H1 (cell line): ENCODE data around the gene PEX14. TPM values are rescaled to one million over a fixed set of nuclear protein-coding genes. Genes with fewer than 3 reads are reported as not detected.

ENCODE experiments used
- CTCF ChIA-PET: fragments of 300-600 bp; sonication (Branson Sonifier 250); formaldehyde crosslinking; loops from one replicate; lab custom pipeline; 2021; ENCODE audit not compliant: partially characterized antibody; lab: Charles Lee
- POLR2A ChIA-PET: fragments of 300-600 bp; sonication (Branson Sonifier 250); formaldehyde crosslinking; loops from one replicate; lab custom pipeline; 2021; ENCODE audit warnings: inconsistent platforms; ENCODE audit not compliant: partially characterized antibody; lab: Charles Lee
- DNase-seq, 2 experiments: peaks; one replicate each; pipeline versions ENCODE4 v3.0.0 to v3.0.0-alpha.2; 2010 to 2022; ENCODE audit warnings: low spot score in 2 of 2, low read depth in 1 of 2, mixed read lengths in 1 of 2
- FAIRE-seq: peaks from 2 replicates; lab custom pipeline; 2011; peaks lifted over from hg19 to GRCh38; lab: Jason Lieb, UNC
- H2AFZ ChIP-seq: 2 replicates; pipeline ENCODE4 v1.8.1; 2012; ENCODE audit warnings: low read length, inconsistent platforms
- H2AK5ac ChIP-seq: 2 replicates; pipeline ENCODE4 v1.6.1; 2013; ENCODE audit warnings: low read depth, low read length
- H2BK120ac ChIP-seq: replicated peaks from 2 replicates; pipeline ENCODE3; 2013; ENCODE audit warnings: low read depth, low read length, inconsistent platforms
- H2BK12ac ChIP-seq: 2 replicates; pipeline ENCODE4 v1.6.1; 2013; ENCODE audit warnings: low read depth, low read length
- H2BK15ac ChIP-seq: 2 replicates; pipeline ENCODE4 v1.6.1; 2013; ENCODE audit warnings: low read length
- H2BK20ac ChIP-seq: 2 replicates; pipeline ENCODE4 v1.6.1; 2013; ENCODE audit warnings: low read length
- H2BK5ac ChIP-seq: 2 replicates; pipeline ENCODE4 v1.6.1; 2013; ENCODE audit warnings: low read depth, low read length
- H3K14ac ChIP-seq: 2 replicates; pipeline ENCODE4 v1.6.1; 2013; ENCODE audit warnings: inconsistent platforms; ENCODE audit not compliant: insufficient read length
- H3K18ac ChIP-seq: 2 replicates; pipeline ENCODE4 v1.6.1; 2013; ENCODE audit warnings: low read length; ENCODE audit errors: extremely low read depth
- H3K23ac ChIP-seq: 2 replicates; pipeline ENCODE4 v1.6.1; 2013; ENCODE audit warnings: inconsistent platforms; ENCODE audit not compliant: insufficient read length
- H3K23me2 ChIP-seq: 2 replicates; pipeline ENCODE4 v1.6.1; 2013; ENCODE audit warnings: low read depth, low read length
- H3K27ac ChIP-seq: 2 replicates; pipeline ENCODE4 v1.6.1; 2011; ENCODE audit warnings: low read depth, low read length, inconsistent platforms
- H3K27me3 ChIP-seq, 4 experiments: replicated peaks in 1 of 4; 1 replicate in 1 of 4; 2 replicates in 3 of 4; pipeline versions ENCODE4 v1.6.1 to v1.8.1; 2011 to 2013; ENCODE audit warnings: low read length in 3 of 4, mild to moderate bottlenecking in 3 of 4, inconsistent platforms in 2 of 4, mixed read lengths in 2 of 4, moderate library complexity in 1 of 4; ENCODE audit not compliant: control insufficient read depth in 3 of 4, insufficient read depth in 3 of 4; ENCODE audit errors: extremely low read depth in 1 of 4
- H3K36me3 ChIP-seq, 4 experiments: 2 replicates each; pipeline versions ENCODE4 v1.6.1 to v1.8.1; 2011 to 2013; ENCODE audit warnings: mild to moderate bottlenecking in 4 of 4, low read length in 3 of 4, moderate library complexity in 2 of 4, control low read depth in 1 of 4, inconsistent platforms in 1 of 4; ENCODE audit not compliant: insufficient read depth in 4 of 4, control insufficient read depth in 2 of 4
- H3K4ac ChIP-seq: replicated peaks from 2 replicates; pipeline ENCODE3; 2013; ENCODE audit warnings: low read length, low read depth, mixed read lengths, inconsistent platforms; ENCODE audit not compliant: insufficient read length
- H3K4me1 ChIP-seq, 4 experiments: replicated peaks in 1 of 4; 1 replicate in 1 of 4; 2 replicates in 3 of 4; pipeline versions ENCODE4 v1.6.1 to v1.8.1; 2011 to 2013; ENCODE audit warnings: low read length in 3 of 4, inconsistent platforms in 2 of 4, mixed read lengths in 1 of 4; ENCODE audit not compliant: insufficient read depth in 4 of 4, control insufficient read depth in 3 of 4
- H3K4me2 ChIP-seq, 2 experiments: 2 replicates each; pipeline versions ENCODE4 v1.6.1 to v1.8.1; 2011 to 2013; ENCODE audit warnings: low read depth in 2 of 2, low read length in 2 of 2, control low read depth in 1 of 2, inconsistent platforms in 1 of 2, mild to moderate bottlenecking in 1 of 2; ENCODE audit not compliant: insufficient read depth in 1 of 2
- H3K4me3 ChIP-seq, 4 experiments: fragments of 200-600, 300-600 bp in 1 of 4; sonication (generic), shearing (Covaris generic), sonication (Bioruptor Twin) in 1 of 4; 2 replicates each; pipeline versions ENCODE4 v1.5.1 to v1.8.1; 2011 to 2016; ENCODE audit warnings: low read length in 4 of 4, low read depth in 3 of 4, control low read depth in 2 of 4, inconsistent platforms in 2 of 4, mild to moderate bottlenecking in 2 of 4, mixed read lengths in 1 of 4, moderate library complexity in 1 of 4; ENCODE audit not compliant: insufficient read depth in 2 of 4; ENCODE audit errors: extremely low read depth in 1 of 4
- H3K56ac ChIP-seq: replicated peaks from 2 replicates; pipeline ENCODE3; 2013; ENCODE audit warnings: low read depth, mild to moderate bottlenecking, mixed read lengths, low read length, inconsistent platforms; ENCODE audit not compliant: insufficient read length
- H3K79me1 ChIP-seq: 2 replicates; pipeline ENCODE4 v1.6.1; 2013; ENCODE audit warnings: low read depth, low read length, control low read depth
- H3K79me2 ChIP-seq, 2 experiments: 2 replicates each; pipeline versions ENCODE4 v1.6.1 to v1.8.1; 2012 to 2013; ENCODE audit warnings: low read length in 2 of 2, mild to moderate bottlenecking in 2 of 2, inconsistent platforms in 1 of 2; ENCODE audit not compliant: insufficient read depth in 2 of 2, control insufficient read depth in 1 of 2
- H3K9ac ChIP-seq, 4 experiments: replicated peaks in 1 of 4; 1 replicate in 1 of 4; 2 replicates in 3 of 4; pipeline versions ENCODE4 v1.6.1 to v1.8.1; 2011 to 2013; ENCODE audit warnings: low read depth in 3 of 4, low read length in 3 of 4, control low read depth in 2 of 4, mild to moderate bottlenecking in 2 of 4, moderate library complexity in 2 of 4, inconsistent platforms in 1 of 4; ENCODE audit errors: extremely low read depth in 1 of 4
- H3K9me3 ChIP-seq, 2 experiments: 2 replicates each; pipeline versions ENCODE4 v1.6.1 to v1.8.1; 2012 to 2013; ENCODE audit warnings: mild to moderate bottlenecking in 2 of 2, moderate library complexity in 2 of 2, control low read depth in 1 of 2, inconsistent platforms in 1 of 2, low read depth in 1 of 2, low read length in 1 of 2, mixed read lengths in 1 of 2; ENCODE audit not compliant: insufficient read depth in 2 of 2
- H4K20me1 ChIP-seq, 2 experiments: replicated peaks in 1 of 2; 2 replicates each; pipeline versions ENCODE3 to v1.8.1; 2011 to 2013; ENCODE audit warnings: inconsistent platforms in 2 of 2, low read length in 2 of 2, mild to moderate bottlenecking in 1 of 2; ENCODE audit not compliant: insufficient read depth in 2 of 2, control insufficient read depth in 1 of 2
- H4K5ac ChIP-seq: 2 replicates; pipeline ENCODE4 v1.6.1; 2013; ENCODE audit warnings: low read length, low read depth, mixed read lengths, inconsistent platforms; ENCODE audit not compliant: insufficient read length
- H4K8ac ChIP-seq: 2 replicates; pipeline ENCODE4 v1.8.0; 2013; ENCODE audit warnings: mild to moderate bottlenecking, moderate library complexity, low read length, inconsistent platforms; ENCODE audit not compliant: insufficient read depth; ENCODE audit errors: extremely low read depth
- H4K91ac ChIP-seq: replicated peaks from 2 replicates; pipeline ENCODE3; 2013; ENCODE audit warnings: low read length, mixed read lengths, inconsistent platforms; ENCODE audit not compliant: insufficient read length
- JUN ChIP-seq: IDR thresholded peaks from 2 replicates; pipeline ENCODE4 v1.6.1; 2011; ENCODE audit warnings: low read depth, mild to moderate bottlenecking, improper control_type of control experiment, low read length
- SIRT6 ChIP-seq: IDR thresholded peaks from one replicate; pipeline ENCODE4 v1.7.1; 2012; ENCODE audit warnings: low read length, inconsistent platforms
- TBP ChIP-seq: IDR thresholded peaks from 2 replicates; pipeline ENCODE4 v1.6.1; 2011; ENCODE audit warnings: low read depth, low read length, improper control_type of control experiment
- WGBS, 2 experiments: shearing (Covaris generic) in 1 of 2; methylation state at CpG; one replicate each; pipeline versions ENCODE4 v1.1.6 to v1.1.7; 2013 to 2015; ENCODE audit warnings: low lambda C conversion rate in 2 of 2, mixed read lengths in 2 of 2, inconsistent platforms in 1 of 2, low coverage in 1 of 2, missing lambda C conversion rate in 1 of 2; ENCODE audit not compliant: insufficient replicate concordance in 2 of 2, insufficient coverage in 1 of 2, insufficient read length in 1 of 2; ENCODE audit errors: extremely low coverage in 1 of 2, missing lambda C conversion rate in 1 of 2; 5-methylcytosine and 5-hydroxymethylcytosine counted together
- polyA plus RNA-seq, 7 experiments: library from polyadenylated mRNA; depleted of rRNA in 3 of 7; stranded (reverse) in 5 of 7; unstranded in 2 of 7; fragments of >200 nt in 5 of 7; fragments of 200-250 nt in 2 of 7; gene quantifications; 1 replicate in 5 of 7; 2 replicates in 1 of 7; 4 replicates in 1 of 7; pipeline versions ENCODE4 v1.2.1 to v1.2.3, GENCODE V29; 2011 to 2013; ENCODE audit warnings: missing spikeins in 2 of 7, mixed read lengths in 2 of 7
- total RNA-seq: library from RNA; stranded (reverse); fragmentation: NEBNext Ultra II Directional; extraction: Animal tissue kit (Norgen Biotek cat#: 25700); gene quantifications from 2 replicates; pipeline ENCODE4 v1.2.1, GENCODE V29; 2021

PEX14 gene
- total and polyA plus RNA-seq, 2 of the 8 experiments (the other 6 are each of a cell fraction or from before 2014, with no cell fraction given): 13.0 to 19.8 TPM

GRCh38 chr1:10540277-10541005 lies 65.7 kb downstream of the PEX14 start:
- CTCF ChIA-PET: interaction anchor here (0.7 to 3.3 kb wide), 13 partner anchors 10 to 371 kb away, joined by 3 to 17 read pairs (median 3); no protein-coding TSS in a partner anchor
- peaks cover 0 to 2% of the 10 kb centered on the region in 2 experiments for H4K20me1 ChIP-seq

More at GRCh38 chr1:10540277-10541005, 65.7 kb downstream of the PEX14 start:
- no peaks in the 10 kb centered on the region for H3K27me3 ChIP-seq
- DNase-seq (no peak), FAIRE-seq (no peak)
- H3K4me1 ChIP-seq: peaks cover 6 to 13% (median 9%) of the 10 kb centered on the region in 4 experiments
- no peak overlapping the region for H3K4me3 ChIP-seq
- no peak overlapping the region for H4K5ac ChIP-seq
- no peak overlapping the region for H2AFZ ChIP-seq
- H2BK15ac ChIP-seq: no peak overlapping the region
- no peak overlapping the region for H3K4ac ChIP-seq
- H2AK5ac ChIP-seq: no peak overlapping the region
- POLR2A ChIA-PET: interaction anchor here (2.0 kb wide), 1 partner anchor 10 kb away, joined by 11 read pairs; no protein-coding TSS in a partner anchor
- 70% methylated on average over 9 of the region's 9 CpGs; no CpG with 5 or more reads in 1 of the 2 experiments for WGBS, 2 experiments
- no peak overlapping the region for H2BK120ac ChIP-seq
- no peak overlapping the region for H4K91ac ChIP-seq
- H2BK12ac ChIP-seq: no peak overlapping the region
- no peak overlapping the region for H3K56ac ChIP-seq
- H3K18ac ChIP-seq: no peak overlapping the region
- no peaks in the 10 kb centered on the region for H3K9me3 ChIP-seq
- H2BK20ac ChIP-seq: no peak overlapping the region
- H4K8ac ChIP-seq: no peak overlapping the region
- no peak overlapping the region for H2BK5ac ChIP-seq
- no peaks in the 10 kb centered on the region for H3K23me2 ChIP-seq
- H3K14ac ChIP-seq: no peak overlapping the region
- H3K23ac ChIP-seq: no peak overlapping the region
- no peak overlapping the region for H3K4me2 ChIP-seq
- H3K79me2 ChIP-seq: peaks cover 0 to 5% of the 10 kb centered on the region in 2 experiments; a peak in 1 of 4 replicates
- TF ChIP-seq JUN (no peak), SIRT6 (no peak), TBP (no peak)
- TF ChIP-seq, all 59 proteins: peak for 0
- H3K9ac ChIP-seq: no peak overlapping the region
- peaks cover 0 to 4% (median 1%) of the 10 kb centered on the region in 4 experiments; a peak in 1 of 8 replicates for H3K36me3 ChIP-seq
- no peak overlapping the region for H3K27ac ChIP-seq
- H3K79me1 ChIP-seq: no peaks in the 10 kb centered on the region; the same call in 1 of the 2 replicates
